Left lung (tissue), 10 donors: ENCODE data around the gene TIMM29. TPM values are rescaled to one million over a fixed set of nuclear protein-coding genes. Genes with fewer than 3 reads are reported as not detected.

ENCODE experiments used
- ATAC-seq: fragments of 200-7000 bp; cut with Tn5 transposase; one replicate; pipeline ENCODE4 v1.9.1; 2020; ENCODE audit warnings: moderate library complexity
- DNase-seq, 4 donors: peaks; one replicate each; pipeline ENCODE4 v3.0.0-alpha.2; 2013 to 2020
- H3K27ac ChIP-seq, 2 donors: fragments of 200-600 bp; sonication (generic) in 1 of 2; one replicate each; pipeline versions ENCODE4 v1.5.0 to v1.8.0; 2020 to 2021
- H3K27me3 ChIP-seq, 2 donors: fragments of 200-600 bp; sonication (generic) in 1 of 2; one replicate each; pipeline versions ENCODE4 v1.5.0 to v1.8.0; 2020 to 2021
- H3K36me3 ChIP-seq, 2 donors: fragments of 200-600 bp; sonication (generic) in 1 of 2; one replicate each; pipeline versions ENCODE4 v1.5.0 to v1.8.0; 2020 to 2021
- H3K4me1 ChIP-seq, 2 donors: fragments of 200-600 bp; one replicate each; pipeline ENCODE4 v1.8.0; 2021
- H3K4me3 ChIP-seq, 2 donors: fragments of 200-600 bp; sonication (generic) in 1 of 2; one replicate each; pipeline versions ENCODE4 v1.5.0 to v1.8.0; 2020 to 2021; ENCODE audit warnings: mild to moderate bottlenecking in 1 of 2
- H3K9me3 ChIP-seq, 2 donors: fragments of 200-600 bp; sonication (generic) in 1 of 2; one replicate each; pipeline versions ENCODE4 v1.5.0 to v1.8.0; 2020 to 2021
- CTCF ChIP-seq, 2 donors: fragments of 200-600 bp; sonication (generic) in 1 of 2; IDR thresholded peaks; one replicate each; pipeline versions ENCODE4 v1.5.0 to v1.8.0; 2021; ENCODE audit warnings: antibody characterized with exemption in 2 of 2
- intact Hi-C, 2 donors: fragments of 100-400 bp; cut with DNase I; formaldehyde crosslinking; loops; one replicate each; pipeline versions ENCODE4 v1.11.2 to v1.14.2; 2022
- polyA plus RNA-seq, 6 donors: library from polyadenylated mRNA; unstranded; fragments of 120-200 nt; gene quantifications; one replicate each; pipeline ENCODE4 v1.2.1, GENCODE V29; 2013; ENCODE audit not compliant: insufficient read length in 6 of 6
- total RNA-seq, 2 donors: library from RNA; stranded (reverse); fragmentation: NEBNext Ultra II Directional; extraction: Animal tissue kit (Norgen Biotek cat#: 25700); gene quantifications; one replicate each; pipeline ENCODE4 v1.2.1, GENCODE V29; 2021
- donor health status: DM: no; HTN: yes; CAD: no.
- donor health status: DM: no; HTN: no; CAD: no.

TIMM29 gene
- total and polyA plus RNA-seq, 8 donors, result 18.8 to 28.5 (median 25.3) TPM

GRCh38 chr19:10911579-10912363 lies 16.8 kb upstream of the TIMM29 start:
- DNase-seq, result no peak
- Histone ChIP-seq H3K9me3 (no peaks in the 10 kb centered on the region), H3K36me3 (peaks cover 0 to 96% of the 10 kb centered on the region in 2 donors), H3K4me1 (no peaks in the 10 kb centered on the region), H3K27ac (no peak overlapping the region), H3K4me3 (no peak overlapping the region), H3K27me3 (no peaks in the 10 kb centered on the region)
- intact Hi-C loops, result no loop called here
- TF ChIP-seq CTCF (IDR thresholded peaks at IDR 0.05), result no peak
- no peak for ATAC-seq

GRCh38 chr19:10912619-10913018 lies 16.0 kb upstream of the TIMM29 start:
- Histone ChIP-seq H3K36me3 (peaks cover 0 to 92% of the 10 kb centered on the region in 2 donors), H3K27me3 (no peaks in the 10 kb centered on the region), H3K27ac (no peak overlapping the region), H3K4me3 (no peak overlapping the region), H3K9me3 (no peaks in the 10 kb centered on the region), H3K4me1 (no peaks in the 10 kb centered on the region)
- no peak for DNase-seq
- no peak for TF ChIP-seq CTCF (IDR thresholded peaks at IDR 0.05)
- intact Hi-C loops, result no loop called here
- ATAC-seq, result no peak

- Histone ChIP-seq H3K4me3 (no peak overlapping the region), H3K27ac (no peak overlapping the region), H3K4me1 (no peaks in the 10 kb centered on the region), H3K27me3 (no peaks in the 10 kb centered on the region), H3K36me3 (peaks cover 0 to 90% of the 10 kb centered on the region in 2 donors), H3K9me3 (no peaks in the 10 kb centered on the region)
- ATAC-seq (no peak), DNase-seq (no peak)
- intact Hi-C loops, result no loop called here
- no peak for TF ChIP-seq CTCF (IDR thresholded peaks at IDR 0.05)
Observed at GRCh38 chr19:10913716-10914340, 14.8 kb upstream of the TIMM29 start.

GRCh38 chr19:10915130-10916091 lies 13.2 kb upstream of the TIMM29 start:
- no peak for TF ChIP-seq CTCF (IDR thresholded peaks at IDR 0.05)
- Histone ChIP-seq H3K9me3 (no peaks in the 10 kb centered on the region), H3K27ac (no peak overlapping the region), H3K27me3 (no peaks in the 10 kb centered on the region), H3K4me1 (peaks cover 0 to 2% of the 10 kb centered on the region in 2 donors), H3K36me3 (peaks cover 0 to 90% of the 10 kb centered on the region in 2 donors), H3K4me3 (no peak overlapping the region)
- ATAC-seq (peak; percentile 20), DNase-seq (no peak)
- intact Hi-C loops, result no loop called here
